Superior temporal gyrus (tissue), 1 donor: ENCODE results near the gene STAM.
A peak's percentile ranks its signal among the peaks of the same experiment; 100 is the strongest.

ENCODE experiments used
- DNase-seq: peaks from one replicate; pipeline ENCODE4 v3.0.0-alpha.2; 2016; ENCODE audit errors: extremely low spot score

STAM gene

GRCh38 chr10:17730667-17731066, 86.7 kb downstream of the STAM start:
- no peak for DNase-seq

DNA sequence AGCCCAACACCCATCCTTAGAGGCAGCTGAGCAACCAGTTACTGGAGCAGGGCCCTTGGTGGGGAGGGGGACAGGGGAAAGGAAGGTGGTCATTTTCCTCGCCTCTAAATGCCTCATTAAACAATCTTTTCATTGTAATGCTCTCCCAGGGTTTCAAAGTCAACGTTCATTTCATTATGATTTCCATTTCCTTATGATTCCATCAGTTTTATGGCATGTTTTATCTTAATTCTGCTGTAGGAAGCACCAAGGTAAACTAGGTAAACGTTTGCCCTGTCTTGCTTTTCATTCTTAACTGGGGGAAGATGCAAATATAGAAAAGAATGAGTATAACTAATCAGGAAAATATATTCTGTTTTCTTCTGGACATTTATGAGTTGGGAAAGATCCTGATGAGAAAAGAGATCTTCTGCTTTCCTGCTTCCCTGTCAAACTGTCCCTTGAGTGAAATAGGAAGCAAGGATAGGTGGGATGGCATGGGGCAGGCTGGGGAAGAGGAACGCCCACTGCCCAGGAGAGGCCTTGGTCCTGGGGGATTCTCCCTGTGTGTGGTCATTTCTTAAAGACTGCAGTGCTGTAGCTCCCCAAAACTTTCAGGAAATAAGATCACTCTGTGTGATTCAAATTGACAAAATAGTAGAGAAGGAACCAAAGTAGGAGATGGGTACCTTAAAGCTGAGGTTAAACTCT, 87.5 kb downstream of the STAM start:
- no peak for DNase-seq

GRCh38 chr10:17733620-17734019, 89.7 kb downstream of the STAM start:
- DNase-seq, result no peak

- no peak for DNase-seq
Measured at GRCh38 chr10:17734432-17735080, 90.6 kb downstream of the STAM start.

GRCh38 chr10:17735166-17735941, 91.4 kb downstream of the STAM start:
- no peak for DNase-seq

DNA sequence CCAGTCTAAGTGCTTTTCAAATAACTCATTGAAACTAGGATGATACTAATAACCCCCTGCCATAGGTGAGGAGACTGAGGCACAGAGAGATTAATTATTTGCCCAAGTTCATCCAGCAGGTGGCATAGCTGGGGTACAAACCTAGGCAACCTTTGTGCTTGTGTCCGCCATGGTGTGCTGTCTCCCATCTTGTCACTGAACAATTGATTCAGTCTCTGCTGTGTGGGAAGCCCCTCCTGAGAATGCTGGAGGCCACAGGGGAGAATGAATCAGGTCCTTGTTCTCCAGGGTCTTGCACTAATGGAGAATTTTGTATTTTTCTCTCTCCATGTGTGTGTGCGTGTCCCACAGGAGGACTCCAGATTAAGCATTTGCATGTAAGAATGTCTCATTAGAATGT, 92.3 kb downstream of the STAM start:
- no peak for DNase-seq

DNA sequence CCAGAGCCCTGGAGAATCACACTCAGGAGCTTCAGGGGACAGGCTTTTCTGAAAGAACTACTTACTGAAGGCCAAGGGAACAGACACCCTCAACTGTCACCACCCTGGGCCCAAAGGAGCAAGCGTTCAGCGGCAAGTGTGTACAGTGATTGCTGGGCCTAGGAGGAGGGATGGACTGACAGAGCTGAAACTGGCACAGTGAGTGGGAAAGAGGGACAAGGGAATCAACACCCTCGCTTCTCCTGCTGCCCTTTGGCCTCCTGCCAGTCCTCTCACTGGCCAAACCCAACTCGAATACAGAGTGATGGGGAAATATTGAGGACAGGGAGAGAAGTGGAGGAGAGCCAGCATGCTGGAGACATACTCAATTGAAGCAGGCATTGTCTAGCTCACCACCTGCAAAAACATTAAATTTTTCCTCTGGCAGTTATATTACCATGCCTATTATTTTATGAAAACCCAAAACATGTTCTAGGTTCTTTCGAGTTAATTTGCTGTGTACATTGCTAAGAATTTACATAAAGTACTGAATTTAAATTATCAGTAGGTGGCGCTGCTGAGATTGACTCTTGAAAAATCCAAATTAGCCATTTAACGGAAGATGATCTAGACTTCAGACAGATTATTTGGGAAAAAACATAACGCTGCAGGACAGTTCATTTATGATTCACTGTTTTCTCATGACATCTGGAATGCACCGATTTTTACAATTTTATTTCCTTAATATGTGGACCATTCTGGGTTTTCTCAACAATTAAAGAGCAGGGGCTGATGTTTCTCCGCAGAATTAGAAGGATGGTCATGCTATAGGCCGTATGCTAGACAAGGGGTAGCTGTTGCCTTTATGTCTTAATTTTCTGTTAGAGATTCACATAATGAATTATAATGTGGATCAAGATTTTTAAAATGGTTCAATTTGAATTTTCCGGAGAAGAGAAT, 93.3 kb downstream of the STAM start:
- peak; percentile 84 for DNase-seq

- DNase-seq, result no peak
Measured at GRCh38 chr10:17740668-17741067, 96.7 kb downstream of the STAM start.

DNA sequence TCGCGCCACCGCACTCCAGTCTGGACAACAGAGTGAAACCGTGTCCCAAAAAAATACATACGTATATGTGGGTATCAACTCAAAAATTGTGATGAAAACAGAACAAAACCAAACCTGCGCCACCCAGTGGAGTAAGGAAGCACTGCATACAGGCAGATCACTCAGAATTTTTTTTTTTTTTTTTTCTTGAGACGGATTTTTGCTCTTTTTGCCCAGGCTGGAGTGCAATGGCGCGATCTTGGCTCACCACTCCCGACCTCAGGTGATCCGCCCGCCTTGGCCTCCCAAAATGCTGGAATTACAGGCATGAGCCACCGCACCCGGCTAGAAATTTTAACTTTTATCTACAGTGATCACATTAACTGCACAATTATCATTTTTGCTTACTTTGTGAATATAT, 99.0 kb downstream of the STAM start:
- peak; percentile 68 for DNase-seq

GRCh38 chr10:17743437-17743836, 99.5 kb downstream of the STAM start:
- DNase-seq, result no peak

DNA sequence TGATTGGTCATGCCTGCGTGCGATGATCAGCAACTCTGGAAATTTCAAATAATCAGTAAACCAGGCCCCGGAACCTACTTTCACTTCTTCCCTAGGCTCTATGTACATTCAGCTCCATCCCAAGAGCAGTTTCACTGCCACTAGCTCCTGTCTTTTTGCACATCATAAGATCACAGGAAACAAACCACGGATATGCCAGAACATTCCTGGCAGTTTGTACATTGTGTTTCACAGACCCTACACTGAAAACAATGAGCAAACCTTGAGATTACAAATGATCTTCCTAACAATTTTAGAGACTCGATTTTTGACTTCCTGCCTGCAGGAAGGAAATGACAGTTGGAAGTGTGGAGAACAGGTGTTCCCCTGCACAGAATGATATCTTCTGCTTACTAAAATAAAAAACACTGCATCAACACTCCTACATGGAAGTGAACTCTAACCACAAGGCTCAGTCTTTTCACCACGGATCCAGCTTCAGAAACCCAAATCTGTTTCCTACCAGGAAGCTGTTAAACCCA, 100.5 kb downstream of the STAM start:
- no peak for DNase-seq

DNA sequence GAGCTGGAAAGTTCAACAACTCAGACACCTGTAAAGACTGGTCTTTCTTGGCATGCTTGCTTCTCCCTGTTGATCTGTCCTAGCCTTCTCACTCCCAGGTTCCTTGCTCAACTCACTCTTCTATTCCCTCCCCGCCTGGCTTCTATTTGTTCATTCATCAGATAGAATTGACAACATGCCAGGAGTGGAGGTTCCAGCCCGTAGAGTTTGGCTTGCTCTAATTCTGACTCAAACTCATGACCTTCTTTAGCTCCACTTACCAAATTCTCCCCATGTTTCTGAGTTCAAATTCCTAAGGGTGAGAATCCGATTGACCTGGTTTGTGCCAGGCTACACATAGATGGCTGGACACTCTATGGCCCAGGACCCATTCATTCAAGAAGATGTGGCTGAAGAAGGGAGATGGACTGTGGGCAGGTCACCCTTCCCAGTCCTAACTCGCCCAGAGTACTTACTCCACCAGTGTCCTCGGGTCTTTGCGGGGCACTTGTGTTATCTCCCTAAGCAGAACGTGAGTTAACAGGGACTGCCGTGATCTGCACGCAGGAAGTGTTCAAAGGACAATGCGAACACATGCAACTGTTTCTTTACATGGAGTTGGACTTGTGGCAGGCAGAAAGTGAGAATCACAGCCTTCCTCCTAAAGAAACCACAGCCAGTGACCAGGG, 104.1 kb downstream of the STAM start:
- DNase-seq, result no peak

DNA sequence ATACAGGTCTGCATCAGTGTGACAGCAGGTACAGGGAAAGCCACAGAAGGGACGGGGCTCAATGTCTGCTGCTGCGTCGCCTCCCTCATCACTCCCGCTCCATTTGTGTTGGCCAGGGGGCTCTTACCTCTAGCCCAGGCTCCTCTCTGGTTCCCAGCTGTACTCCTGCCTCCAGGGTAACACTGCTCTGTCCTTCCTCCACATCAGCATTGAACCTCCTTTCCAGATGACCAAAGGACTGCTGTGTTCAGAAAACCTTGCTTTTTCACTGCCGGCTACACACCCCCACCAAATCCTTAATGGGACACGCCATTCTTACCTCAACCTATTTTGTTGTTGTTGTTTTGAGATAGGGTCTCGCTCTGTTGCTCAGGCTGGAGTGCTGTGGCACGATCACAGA, 105.9 kb downstream of the STAM start:
- no peak for DNase-seq

- DNase-seq, result no peak
Measured at GRCh38 chr10:17751781-17752445, 108.0 kb downstream of the STAM start, which contains the start of gene TMEM236. Gene TMEM236 (plus strand): TSS chr10:17752201. CDS start chr10:17752296, 95 bp downstream.

GRCh38 chr10:17756557-17757217, 112.7 kb downstream of the STAM start:
- no peak for DNase-seq

- no peak for DNase-seq
Measured at GRCh38 chr10:17758200-17758599, 114.2 kb downstream of the STAM start.

- no peak for DNase-seq
Measured at GRCh38 chr10:17758896-17759295, 114.9 kb downstream of the STAM start.

GRCh38 chr10:17764142-17764541, 120.2 kb downstream of the STAM start:
- no peak for DNase-seq

DNA sequence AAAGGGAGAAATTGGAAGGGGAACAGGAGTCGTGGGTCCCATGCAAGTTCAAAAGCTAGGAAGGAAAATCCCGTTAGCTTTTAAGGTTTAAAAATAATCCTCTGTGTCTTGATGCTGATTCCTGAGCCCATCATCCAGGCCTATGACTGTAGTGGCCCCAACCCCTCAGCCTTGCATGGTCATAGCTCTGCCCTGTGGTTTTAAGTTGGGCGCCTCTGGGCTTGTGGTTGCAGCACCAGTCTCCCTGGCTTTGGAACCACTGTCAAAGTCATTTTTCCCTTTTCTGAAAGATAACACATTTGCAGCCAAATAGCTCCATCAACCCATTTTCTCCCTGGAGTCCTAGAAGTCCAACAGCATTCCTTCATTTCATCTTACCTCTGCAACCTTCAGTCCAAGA, 121.7 kb downstream of the STAM start:
- DNase-seq, result no peak
